WTC11 (cell line): Measurements from ENCODE around the gene PRPF40A. TPM values are rescaled to one million over a fixed set of nuclear protein-coding genes. Genes with fewer than 3 reads are reported as not detected.
"Not testable (repeated sequence)": the region's sequence is repeated elsewhere in the genome, so short reads cannot be mapped to it uniquely, and the experiment has no call there.

Source experiments
- ATAC-seq: fragments of 200-7000 bp; cut with Tn5 transposase; 2 replicates; pipeline ENCODE4 v1.10.0; 2021; ENCODE audit warnings: mild to moderate bottlenecking, moderate library complexity
- CTCF ChIA-PET: fragments of 300-600 bp; sonication (Branson Sonifier 250); formaldehyde crosslinking; loops from one replicate; lab custom pipeline; 2021; ENCODE audit warnings: antibody characterized with exemption; lab: Charles Lee
- POLR2A ChIA-PET: fragments of 350-600 bp; sonication (Branson Sonifier 250); formaldehyde crosslinking; loops from one replicate; lab custom pipeline; 2021; ENCODE audit warnings: antibody characterized with exemption; lab: Charles Lee
- DNase-seq: peaks from one replicate; pipeline ENCODE4 v3.0.0; 2021; ENCODE audit warnings: low spot score
- H3K27ac Mint-ChIP-seq: 2 replicates; pipeline ENCODE4 v1.8.0; 2021; ENCODE audit warnings: mixed read lengths
- H3K27me3 Mint-ChIP-seq: 2 replicates; pipeline ENCODE4 v1.8.0; 2021; ENCODE audit warnings: low read depth, mild to moderate bottlenecking, moderate library complexity, mixed read lengths
- H3K36me3 Mint-ChIP-seq: 2 replicates; pipeline ENCODE4 v1.8.0; 2021; ENCODE audit warnings: mixed read lengths
- H3K4me1 Mint-ChIP-seq: 2 replicates; pipeline ENCODE4 v1.8.0; 2022; ENCODE audit warnings: mixed read lengths
- H3K4me3 Mint-ChIP-seq: 2 replicates; pipeline ENCODE4 v1.8.0; 2021; ENCODE audit warnings: mild to moderate bottlenecking, moderate library complexity, mixed read lengths
- H3K9me3 Mint-ChIP-seq: 2 replicates; pipeline ENCODE4 v1.8.0; 2021; ENCODE audit warnings: mixed read lengths
- ATF6 ChIP-seq: sonication (generic); formaldehyde crosslinking; IDR thresholded peaks from 2 replicates; pipeline ENCODE4 v1.8.1; 2023; ENCODE audit warnings: mild to moderate bottlenecking, missing genetic modification reagents
- CBFB ChIP-seq: sonication (generic); formaldehyde crosslinking; IDR thresholded peaks from 2 replicates; pipeline ENCODE4 v1.8.1; 2022; ENCODE audit warnings: mild to moderate bottlenecking, low read depth, missing genetic modification reagents
- E2F1 ChIP-seq: sonication (generic); formaldehyde crosslinking; IDR thresholded peaks from 2 replicates; pipeline ENCODE4 v1.8.0; 2022; ENCODE audit warnings: mild to moderate bottlenecking, missing genetic modification reagents
- ETV6 ChIP-seq: sonication (generic); formaldehyde crosslinking; IDR thresholded peaks from 2 replicates; pipeline ENCODE4 v1.8.1; 2022; ENCODE audit warnings: mild to moderate bottlenecking, missing genetic modification reagents
- FOXJ3 ChIP-seq: sonication (generic); formaldehyde crosslinking; IDR thresholded peaks from 2 replicates; pipeline ENCODE4 v1.9.0; 2021; ENCODE audit warnings: missing genetic modification reagents, mild to moderate bottlenecking, borderline replicate concordance
- GTF2I ChIP-seq: fragments of 250-450 bp; sonication (Bioruptor Pico); conservative IDR thresholded peaks from 2 replicates; pipeline ENCODE4 v1.4.0; 2021; ENCODE audit warnings: mild to moderate bottlenecking
- HMGA2 ChIP-seq: fragments of 250-450 bp; sonication (Bioruptor Pico); IDR thresholded peaks from 2 replicates; pipeline ENCODE4 v1.4.0; 2021; ENCODE audit warnings: mild to moderate bottlenecking, moderate library complexity
- JAZF1 ChIP-seq: fragments of 250-450 bp; sonication (Bioruptor Pico); IDR thresholded peaks from 2 replicates; pipeline ENCODE4 v1.9.0; 2021; ENCODE audit warnings: moderate library complexity, mild to moderate bottlenecking, inconsistent platforms
- KAT7 ChIP-seq: sonication (generic); formaldehyde crosslinking; IDR thresholded peaks from 2 replicates; pipeline ENCODE4 v1.8.1; 2023; ENCODE audit warnings: missing genetic modification reagents, mild to moderate bottlenecking, borderline replicate concordance
- MAX ChIP-seq: sonication (generic); formaldehyde crosslinking; IDR thresholded peaks from 2 replicates; pipeline ENCODE4 v1.8.0; 2022; ENCODE audit warnings: mild to moderate bottlenecking, missing genetic modification reagents
- NFATC4 ChIP-seq: fragments of 250-450 bp; sonication (Bioruptor Pico); IDR thresholded peaks from 2 replicates; pipeline ENCODE4 v1.9.0; 2021; ENCODE audit warnings: mild to moderate bottlenecking
- NR1H2 ChIP-seq: sonication (generic); formaldehyde crosslinking; IDR thresholded peaks from 2 replicates; pipeline ENCODE4 v1.9.0; 2021; ENCODE audit warnings: mild to moderate bottlenecking, moderate library complexity, missing genetic modification reagents
- NR2C2 ChIP-seq: sonication (generic); formaldehyde crosslinking; IDR thresholded peaks from 2 replicates; pipeline ENCODE4 v1.8.0; 2022; ENCODE audit warnings: mild to moderate bottlenecking, missing genetic modification reagents
- SMAD3 ChIP-seq: sonication (generic); formaldehyde crosslinking; IDR thresholded peaks from 2 replicates; pipeline ENCODE4 v1.8.0; 2022; ENCODE audit warnings: missing genetic modification reagents, mild to moderate bottlenecking, borderline replicate concordance
- SP1 ChIP-seq: sonication (generic); formaldehyde crosslinking; conservative IDR thresholded peaks from 2 replicates; pipeline ENCODE4 v1.8.1; 2022; ENCODE audit warnings: missing genetic modification reagents
- TP53 ChIP-seq: sonication (generic); formaldehyde crosslinking; IDR thresholded peaks from 2 replicates; pipeline ENCODE4 v1.8.1; 2023; ENCODE audit warnings: mild to moderate bottlenecking, missing genetic modification reagents
- USF2 ChIP-seq: sonication (generic); formaldehyde crosslinking; IDR thresholded peaks from 2 replicates; pipeline ENCODE4 v1.8.1; 2023; ENCODE audit warnings: mild to moderate bottlenecking, missing genetic modification reagents, moderate library complexity
- ZMAT4 ChIP-seq: fragments of 250-450 bp; sonication (Bioruptor Pico); IDR thresholded peaks from 2 replicates; pipeline ENCODE4 v1.9.0; 2021; ENCODE audit warnings: mild to moderate bottlenecking
- ZNF138 ChIP-seq: sonication (generic); formaldehyde crosslinking; conservative IDR thresholded peaks from 2 replicates; pipeline ENCODE4 v1.8.1; 2022; ENCODE audit warnings: mild to moderate bottlenecking, moderate library complexity, missing genetic modification reagents
- ZNF219 ChIP-seq: sonication (generic); formaldehyde crosslinking; IDR thresholded peaks from 2 replicates; pipeline ENCODE4 v1.8.0; 2023; ENCODE audit warnings: missing genetic modification reagents, mild to moderate bottlenecking, borderline replicate concordance
- ZNF263 ChIP-seq: sonication (generic); formaldehyde crosslinking; IDR thresholded peaks from 2 replicates; pipeline ENCODE4 v1.8.1; 2022; ENCODE audit warnings: low read depth, mild to moderate bottlenecking, moderate library complexity, missing genetic modification reagents
- ZNF317 ChIP-seq: sonication (generic); formaldehyde crosslinking; IDR thresholded peaks from 2 replicates; pipeline ENCODE4 v1.8.1; 2023; ENCODE audit warnings: low read depth, mild to moderate bottlenecking, moderate library complexity, missing genetic modification reagents, borderline replicate concordance
- ZNF423 ChIP-seq: fragments of 250-450 bp; sonication (Bioruptor Pico); IDR thresholded peaks from 2 replicates; pipeline ENCODE4 v2.1.2; 2022; ENCODE audit warnings: mild to moderate bottlenecking, moderate library complexity
- ZNF425 ChIP-seq: fragments of 250-450 bp; sonication (Bioruptor Pico); conservative IDR thresholded peaks from 2 replicates; pipeline ENCODE4 v1.9.0; 2021; ENCODE audit warnings: mild to moderate bottlenecking
- ZNF671 ChIP-seq: fragments of 250-450 bp; sonication (Bioruptor Pico); IDR thresholded peaks from 2 replicates; pipeline ENCODE4 v1.8.0; 2021; ENCODE audit warnings: mild to moderate bottlenecking
- total RNA-seq: library from RNA; stranded (reverse); gene quantifications from 3 replicates; pipeline ENCODE4 v1.2.3, GENCODE V29; 2021

The PRPF40A gene
- total RNA-seq, 1 experiment from 2014 or later, result 189 TPM

GRCh38 chr2:152729844-152730243 lies 12.6 kb upstream of the PRPF40A start (continued):
- no peak for TF ChIP-seq ZNF425 (CRISPR knock-in tag)
- no peak for TF ChIP-seq CBFB (CRISPR knock-in tag)
- no peak for TF ChIP-seq JAZF1
- no peak for TF ChIP-seq ETV6 (CRISPR knock-in tag)
- no peak for TF ChIP-seq ZNF138 (CRISPR knock-in tag)
- TF ChIP-seq ZNF263 (CRISPR knock-in tag), result no peak
- TF ChIP-seq E2F1, result no peak

GRCh38 chr2:152723918-152724317 lies 6.7 kb upstream of the PRPF40A start:
- ChIA-PET POLR2A (no interaction called here), CTCF (no interaction called here)
- no peak overlapping the region for H3K4me3 Mint-ChIP-seq
- H3K27ac Mint-ChIP-seq, result no peak overlapping the region
- peaks cover 25% of the 10 kb centered on the region for H3K36me3 Mint-ChIP-seq
- no peak for ATAC-seq
- no peak for TF ChIP-seq USF2 (CRISPR knock-in tag)
- no peak for TF ChIP-seq ZNF423
- TF ChIP-seq GTF2I, result no peak
- TF ChIP-seq ATF6 (CRISPR knock-in tag), result no peak
- no peak for TF ChIP-seq NR1H2
- TF ChIP-seq ZNF138 (CRISPR knock-in tag), result no peak
- no peak for TF ChIP-seq ZMAT4 (CRISPR knock-in tag)
- TF ChIP-seq MAX (CRISPR knock-in tag), result no peak
- no peak for TF ChIP-seq NR2C2 (CRISPR knock-in tag)
- TF ChIP-seq ZNF671 (CRISPR knock-in tag), result no peak
- TF ChIP-seq FOXJ3 (CRISPR knock-in tag), result no peak
- TF ChIP-seq TP53, result no peak
- TF ChIP-seq KAT7 (CRISPR knock-in tag), result no peak
- TF ChIP-seq HMGA2 (CRISPR knock-in tag), result no peak
- no peak for TF ChIP-seq SP1 (CRISPR knock-in tag)
- no peak for TF ChIP-seq SMAD3 (CRISPR knock-in tag)
- TF ChIP-seq ZNF219 (CRISPR knock-in tag), result no peak
- TF ChIP-seq NFATC4, result no peak
- no peak for TF ChIP-seq ZNF317 (CRISPR knock-in tag)
- H3K4me1 Mint-ChIP-seq, result peaks cover 22% of the 10 kb centered on the region
- DNase-seq, result no peak
- no peaks in the 10 kb centered on the region for H3K27me3 Mint-ChIP-seq
- H3K9me3 Mint-ChIP-seq, result no peaks in the 10 kb centered on the region

- H3K27ac Mint-ChIP-seq, DNase-seq, H3K9me3 Mint-ChIP-seq, ATAC-seq, POLR2A ChIA-PET, H3K27me3 Mint-ChIP-seq, H3K4me3 Mint-ChIP-seq: not testable (repeated sequence)
- CTCF ChIA-PET, result interaction anchor here (0.7 to 1.8 kb wide), 2 partner anchors 12 to 87 kb away, joined by 3 to 4 read pairs; no protein-coding TSS in a partner anchor
- Mint-ChIP-seq H3K36me3 (peaks cover 25% of the 10 kb centered on the region), H3K4me1 (peaks cover 22% of the 10 kb centered on the region)
Observed at GRCh38 chr2:152722639-152723038, 5.4 kb upstream of the PRPF40A start.
